Liver (tissue), 3 donors: Measurements from ENCODE around the gene CTDSP2.

ENCODE experiments used
- ATF3 ChIP-seq: IDR thresholded peaks from 2 replicates; pipeline ENCODE4 v1.6.1; 2016; ENCODE audit warnings: antibody characterized with exemption
- CTCF ChIP-seq: fragments of 150-350 bp; IDR thresholded peaks from 2 replicates; pipeline ENCODE4 v1.5.1; 2017; ENCODE audit warnings: improper control_type of control experiment, low read depth, low read length; ENCODE audit not compliant: missing input control
- FOXA1 ChIP-seq: IDR thresholded peaks from 2 replicates; pipeline ENCODE4 v1.6.1; 2016; ENCODE audit warnings: antibody characterized with exemption
- FOXA2 ChIP-seq: IDR thresholded peaks from 2 replicates; pipeline ENCODE4 v1.6.1; 2016; ENCODE audit warnings: antibody characterized with exemption
- GABPA ChIP-seq, 2 donors: IDR thresholded peaks in 1 of 2; conservative IDR thresholded peaks in 1 of 2; 2 replicates each; pipeline ENCODE4 v1.6.1; 2016; ENCODE audit warnings: antibody characterized with exemption in 2 of 2, mild to moderate bottlenecking in 1 of 2, moderate library complexity in 1 of 2
- MAX ChIP-seq: IDR thresholded peaks from 2 replicates; pipeline ENCODE4 v1.6.1; 2016; ENCODE audit warnings: antibody characterized with exemption
- RAD21 ChIP-seq, 2 donors: IDR thresholded peaks; 2 replicates each; pipeline ENCODE4 v1.6.1; 2016; ENCODE audit warnings: antibody characterized with exemption in 2 of 2, mild to moderate bottlenecking in 2 of 2
- REST ChIP-seq: IDR thresholded peaks from 2 replicates; pipeline ENCODE4 v1.6.1; 2016; ENCODE audit warnings: antibody characterized with exemption, mild to moderate bottlenecking
- SP1 ChIP-seq: IDR thresholded peaks from 2 replicates; pipeline ENCODE4 v1.6.1; 2018; ENCODE audit warnings: antibody characterized with exemption, mild to moderate bottlenecking
- TAF1 ChIP-seq: conservative IDR thresholded peaks from 2 replicates; pipeline ENCODE4 v1.6.1; 2016; ENCODE audit warnings: antibody characterized with exemption, mild to moderate bottlenecking
- donor health status: healthy.
- donor health status: healthy.

- TF ChIP-seq CTCF: no peak
- TF ChIP-seq TAF1: no peak
- TF ChIP-seq GABPA (IDR thresholded peaks at IDR 0.05 in 1 of 2, conservative IDR thresholded peaks at IDR 0.05 in 1 of 2): no peak
- TF ChIP-seq REST: no peak
- TF ChIP-seq FOXA2: no peak
- TF ChIP-seq RAD21 (IDR thresholded peaks at IDR 0.05): no peak
- TF ChIP-seq SP1: no peak
- no peak for TF ChIP-seq MAX
- no peak for TF ChIP-seq ATF3
- TF ChIP-seq FOXA1: no peak
These were observed 24.0 kb downstream of the CTDSP2 start for GRCh38 chr12:57822392-57823130.
